Neural progenitor cell (in vitro differentiated cells): ENCODE measurements around the gene THSD4.

Experiments used
- CTCF ChIP-seq: fragments of 200-600 bp; sonication (generic); IDR thresholded peaks from 2 replicates; pipeline ENCODE4 v1.5.1; 2017; ENCODE audit warnings: antibody characterized with exemption, mild to moderate bottlenecking
- EZH2phosphoT487 ChIP-seq: fragments of 200-600 bp; sonication (generic); IDR thresholded peaks from 2 replicates; pipeline ENCODE4 v1.6.1; 2017; ENCODE audit warnings: antibody characterized with exemption

- TF ChIP-seq EZH2phosphoT487: no peak
- TF ChIP-seq CTCF: no peak
These were observed 106.1 kb downstream of the THSD4 start for GRCh38 chr15:71221417-71221816.
